ENCODE measurements around the gene TCF4.

The TCF4 gene

DNA sequence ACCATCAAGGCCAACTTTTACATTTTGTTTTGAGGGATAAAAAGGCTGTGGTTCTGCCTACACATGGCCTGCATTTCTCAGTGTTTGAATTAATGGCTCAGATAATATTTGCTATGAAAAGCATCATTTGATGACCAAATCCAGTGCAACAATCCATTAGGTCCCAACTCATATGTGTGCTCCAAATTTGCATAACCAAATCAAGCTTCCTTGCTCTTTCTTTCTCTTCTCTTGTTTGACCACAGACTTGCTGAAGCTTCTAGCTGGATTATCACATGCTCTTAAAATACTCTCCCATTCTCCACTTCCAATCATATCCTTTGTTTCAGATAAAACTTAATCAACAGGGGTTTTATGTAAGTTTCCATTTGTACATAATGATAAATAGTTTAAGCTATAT, 147.0 kb downstream of the TCF4 start:
- no peak for ATAC-seq
- TF ChIP-seq TCF4 (CRISPR knock-in tag; IDR thresholded peaks at IDR 0.05; ENCODE audit: borderline replicate concordance) = no peak
- TF ChIP-seq ZFP30 (CRISPR knock-in tag; IDR thresholded peaks at IDR 0.05) = no peak
- TF ChIP-seq SNAI2 (CRISPR knock-in tag; IDR thresholded peaks at IDR 0.05) = no peak
- no peak for TF ChIP-seq CSDC2 (CRISPR knock-in tag; IDR thresholded peaks at IDR 0.05)
- no peak for TF ChIP-seq ESRRG (CRISPR knock-in tag; IDR thresholded peaks at IDR 0.05)
- TF ChIP-seq PATZ1 (CRISPR knock-in tag; IDR thresholded peaks at IDR 0.05; ENCODE audit: borderline replicate concordance) = no peak
- no peak for TF ChIP-seq OSR1 (CRISPR knock-in tag; IDR thresholded peaks at IDR 0.05)
- TF ChIP-seq CSRNP3 (CRISPR knock-in tag; IDR thresholded peaks at IDR 0.05) = no peak
- no peak for TF ChIP-seq ZNF565 (CRISPR knock-in tag; conservative IDR thresholded peaks at IDR 0.05; ENCODE audit: low read depth)
- TF ChIP-seq CREB5 (CRISPR knock-in tag; IDR thresholded peaks at IDR 0.05; ENCODE audit: low read depth) = no peak
- no peak for TF ChIP-seq ZNF70 (CRISPR knock-in tag; IDR thresholded peaks at IDR 0.05)
- TF ChIP-seq GLIS3 (CRISPR knock-in tag; IDR thresholded peaks at IDR 0.05) = no peak
- no peak for TF ChIP-seq PPARA (CRISPR knock-in tag; IDR thresholded peaks at IDR 0.05; ENCODE audit: borderline replicate concordance)
- no peak for TF ChIP-seq BACH2 (CRISPR knock-in tag; IDR thresholded peaks at IDR 0.05; ENCODE audit: borderline replicate concordance)

DNA sequence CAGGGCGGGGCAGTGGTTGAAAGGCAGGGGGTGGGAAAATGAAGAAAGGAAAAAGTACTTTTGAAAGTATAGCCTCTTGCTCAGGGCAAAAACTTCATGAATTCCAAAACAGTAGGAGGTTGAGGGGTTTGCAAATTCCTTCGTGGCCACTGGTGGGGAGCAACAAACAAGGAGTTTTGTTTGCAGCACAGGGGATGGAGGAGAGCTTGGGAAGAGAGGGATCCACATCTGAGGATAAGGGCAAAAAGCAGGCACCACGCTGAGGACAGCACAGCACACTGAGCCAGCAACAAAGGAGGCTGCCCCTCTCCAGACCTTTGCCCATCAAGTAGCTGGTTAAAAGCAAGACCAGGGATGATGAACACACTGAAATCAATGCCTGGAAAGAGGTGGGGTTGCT, 148.9 kb downstream of the TCF4 start:
- TF ChIP-seq ARNTL (CRISPR knock-in tag; IDR thresholded peaks at IDR 0.05; ENCODE audit: borderline replicate concordance, low read depth) (no peak), ZNF70 (CRISPR knock-in tag; IDR thresholded peaks at IDR 0.05) (no peak)
- ATAC-seq = no peak

DNA sequence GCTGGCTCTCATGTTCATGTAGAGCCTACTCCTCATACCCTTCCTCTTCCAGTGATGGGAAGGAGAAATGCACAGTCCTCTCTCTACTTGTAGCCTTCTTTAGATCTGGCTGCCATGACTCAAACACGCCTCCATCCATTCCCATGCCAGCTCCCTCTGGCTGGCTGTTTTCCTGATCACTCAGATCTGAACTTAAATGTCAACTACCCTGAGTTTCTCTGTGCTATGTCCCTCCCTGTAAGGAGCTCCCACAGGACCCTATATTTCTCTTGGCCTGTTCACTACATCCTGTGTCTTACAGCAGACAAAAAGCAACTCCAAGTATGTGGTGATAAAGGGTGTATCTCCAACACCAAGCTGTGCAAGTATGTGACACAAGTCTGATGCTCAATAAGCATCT, 152.4 kb downstream of the TCF4 start:
- TF ChIP-seq SNAI2 (CRISPR knock-in tag; IDR thresholded peaks at IDR 0.05) (no peak), CREB5 (CRISPR knock-in tag; IDR thresholded peaks at IDR 0.05; ENCODE audit: low read depth) (no peak), PATZ1 (CRISPR knock-in tag; IDR thresholded peaks at IDR 0.05; ENCODE audit: borderline replicate concordance) (no peak), TOX (CRISPR knock-in tag; IDR thresholded peaks at IDR 0.05; ENCODE audit: borderline replicate concordance) (no peak), ZNF70 (CRISPR knock-in tag; IDR thresholded peaks at IDR 0.05) (no peak), CSRNP3 (CRISPR knock-in tag; IDR thresholded peaks at IDR 0.05) (no peak), ZFP30 (CRISPR knock-in tag; IDR thresholded peaks at IDR 0.05) (no peak), ZC3H10 (CRISPR knock-in tag; IDR thresholded peaks at IDR 0.05) (no peak), PPARA (CRISPR knock-in tag; IDR thresholded peaks at IDR 0.05; ENCODE audit: borderline replicate concordance) (no peak), ISL1 (CRISPR knock-in tag; IDR thresholded peaks at IDR 0.05) (no peak), ZNF565 (CRISPR knock-in tag; conservative IDR thresholded peaks at IDR 0.05; ENCODE audit: low read depth) (no peak), CSDC2 (CRISPR knock-in tag; IDR thresholded peaks at IDR 0.05) (no peak)
- TF ChIP-seq, protein P1, sequence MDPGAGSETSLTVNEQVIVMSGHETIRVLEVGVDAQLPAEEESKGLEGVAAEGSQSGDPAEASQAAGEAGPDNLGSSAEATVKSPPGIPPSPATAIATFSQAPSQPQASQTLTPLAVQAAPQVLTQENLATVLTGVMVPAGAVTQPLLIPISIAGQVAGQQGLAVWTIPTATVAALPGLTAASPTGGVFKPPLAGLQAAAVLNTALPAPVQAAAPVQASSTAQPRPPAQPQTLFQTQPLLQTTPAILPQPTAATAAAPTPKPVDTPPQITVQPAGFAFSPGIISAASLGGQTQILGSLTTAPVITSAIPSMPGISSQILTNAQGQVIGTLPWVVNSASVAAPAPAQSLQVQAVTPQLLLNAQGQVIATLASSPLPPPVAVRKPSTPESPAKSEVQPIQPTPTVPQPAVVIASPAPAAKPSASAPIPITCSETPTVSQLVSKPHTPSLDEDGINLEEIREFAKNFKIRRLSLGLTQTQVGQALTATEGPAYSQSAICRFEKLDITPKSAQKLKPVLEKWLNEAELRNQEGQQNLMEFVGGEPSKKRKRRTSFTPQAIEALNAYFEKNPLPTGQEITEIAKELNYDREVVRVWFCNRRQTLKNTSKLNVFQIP (CRISPR knock-in tag; IDR thresholded peaks at IDR 0.05; ENCODE audit: borderline replicate concordance, low read depth) = no peak
- TF ChIP-seq, protein P2, sequence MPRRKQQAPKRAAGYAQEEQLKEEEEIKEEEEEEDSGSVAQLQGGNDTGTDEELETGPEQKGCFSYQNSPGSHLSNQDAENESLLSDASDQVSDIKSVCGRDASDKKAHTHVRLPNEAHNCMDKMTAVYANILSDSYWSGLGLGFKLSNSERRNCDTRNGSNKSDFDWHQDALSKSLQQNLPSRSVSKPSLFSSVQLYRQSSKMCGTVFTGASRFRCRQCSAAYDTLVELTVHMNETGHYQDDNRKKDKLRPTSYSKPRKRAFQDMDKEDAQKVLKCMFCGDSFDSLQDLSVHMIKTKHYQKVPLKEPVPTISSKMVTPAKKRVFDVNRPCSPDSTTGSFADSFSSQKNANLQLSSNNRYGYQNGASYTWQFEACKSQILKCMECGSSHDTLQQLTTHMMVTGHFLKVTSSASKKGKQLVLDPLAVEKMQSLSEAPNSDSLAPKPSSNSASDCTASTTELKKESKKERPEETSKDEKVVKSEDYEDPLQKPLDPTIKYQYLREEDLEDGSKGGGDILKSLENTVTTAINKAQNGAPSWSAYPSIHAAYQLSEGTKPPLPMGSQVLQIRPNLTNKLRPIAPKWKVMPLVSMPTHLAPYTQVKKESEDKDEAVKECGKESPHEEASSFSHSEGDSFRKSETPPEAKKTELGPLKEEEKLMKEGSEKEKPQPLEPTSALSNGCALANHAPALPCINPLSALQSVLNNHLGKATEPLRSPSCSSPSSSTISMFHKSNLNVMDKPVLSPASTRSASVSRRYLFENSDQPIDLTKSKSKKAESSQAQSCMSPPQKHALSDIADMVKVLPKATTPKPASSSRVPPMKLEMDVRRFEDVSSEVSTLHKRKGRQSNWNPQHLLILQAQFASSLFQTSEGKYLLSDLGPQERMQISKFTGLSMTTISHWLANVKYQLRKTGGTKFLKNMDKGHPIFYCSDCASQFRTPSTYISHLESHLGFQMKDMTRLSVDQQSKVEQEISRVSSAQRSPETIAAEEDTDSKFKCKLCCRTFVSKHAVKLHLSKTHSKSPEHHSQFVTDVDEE (CRISPR knock-in tag; IDR thresholded peaks at IDR 0.05) = no peak
- ATAC-seq = no peak

Measured in SK-N-SH treated with all-trans-retinoic acid at 6 μM for 48 hours (cell line).